ENCODE data around the gene PIK3R5.
"Not testable (repeated sequence)": the region's sequence is repeated elsewhere in the genome, so short reads cannot be mapped to it uniquely, and the experiment has no call there.

PIK3R5 gene

DNA sequence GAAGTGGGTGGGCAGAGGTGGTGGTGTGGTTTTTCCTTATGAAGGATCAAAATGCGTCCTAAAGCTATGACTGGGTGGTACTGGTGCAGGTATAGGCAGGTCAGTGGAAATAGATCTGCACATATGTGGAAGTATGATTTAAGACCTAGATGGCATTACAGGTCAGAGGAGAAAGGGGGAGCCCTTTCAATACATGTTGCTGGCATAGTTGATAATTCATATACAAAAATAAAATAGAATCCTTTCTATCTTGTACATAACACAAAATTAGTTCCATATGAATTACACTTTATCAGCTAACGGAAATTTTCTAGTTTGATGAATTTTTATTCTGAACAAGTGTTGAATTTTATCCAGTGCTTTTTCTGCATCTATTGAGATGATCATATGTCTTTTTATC, 20.8 kb upstream of the PIK3R5 start:
- DNase-seq (ENCODE audit: low spot score): no peak

DNA sequence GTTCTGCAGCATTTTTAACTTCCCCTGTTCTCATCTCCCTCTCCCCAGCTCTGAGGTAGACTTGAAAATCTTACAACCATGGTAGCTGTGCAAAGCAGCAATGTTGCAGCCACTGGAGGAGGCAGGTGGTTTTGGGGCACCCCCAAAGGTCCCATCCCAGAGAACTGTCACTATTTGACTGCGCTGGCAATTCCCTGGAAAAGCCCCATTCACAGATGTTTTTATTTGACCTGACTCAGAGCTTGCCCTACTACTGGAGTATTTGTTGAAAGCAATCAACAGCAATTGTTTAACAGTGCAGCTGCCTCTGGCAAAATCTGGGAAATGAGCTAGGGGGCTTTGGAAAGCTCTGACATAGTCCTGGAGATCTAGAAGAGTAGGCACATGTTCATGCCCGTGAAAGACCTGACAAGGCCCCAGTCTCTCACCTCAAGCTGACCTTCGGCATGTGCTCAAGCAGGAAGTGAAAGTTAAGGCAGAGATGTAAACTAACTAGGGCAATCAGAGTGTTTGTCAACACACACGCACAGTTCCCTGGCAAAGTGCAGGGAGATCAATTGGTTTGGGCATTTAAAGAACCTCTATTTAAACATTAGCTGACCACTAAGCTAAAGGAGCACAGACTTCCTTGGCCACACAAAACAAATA, 19.7 kb upstream of the PIK3R5 start:
- DNase-seq (ENCODE audit: low spot score): no peak

- DNase-seq (ENCODE audit: low spot score): not testable (repeated sequence)
Measured at GRCh38 chr17:8984225-8984624, 18.7 kb upstream of the PIK3R5 start.

GRCh38 chr17:8981443-8981842, 15.9 kb upstream of the PIK3R5 start:
- no peak for DNase-seq (ENCODE audit: low spot score)

DNA sequence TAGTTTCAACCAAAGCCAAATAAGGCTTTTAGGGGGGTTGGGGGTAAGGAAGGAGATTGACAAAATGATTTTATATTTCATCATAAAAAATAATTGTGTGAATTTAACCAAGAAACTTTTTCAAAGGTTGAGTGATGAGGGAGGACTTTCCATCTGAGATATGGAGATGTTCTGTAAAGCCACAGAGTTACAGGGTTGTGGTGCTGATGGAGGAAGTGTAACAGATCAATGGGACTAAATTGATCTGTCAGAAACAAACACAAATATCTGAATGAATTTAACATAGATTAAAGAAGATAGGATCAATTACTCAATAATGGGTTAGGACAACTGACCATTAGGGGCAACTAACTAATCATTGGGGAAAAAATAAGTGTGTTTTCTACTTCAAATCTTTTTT, 14.2 kb upstream of the PIK3R5 start:
- no peak for DNase-seq (ENCODE audit: low spot score)

DNA sequence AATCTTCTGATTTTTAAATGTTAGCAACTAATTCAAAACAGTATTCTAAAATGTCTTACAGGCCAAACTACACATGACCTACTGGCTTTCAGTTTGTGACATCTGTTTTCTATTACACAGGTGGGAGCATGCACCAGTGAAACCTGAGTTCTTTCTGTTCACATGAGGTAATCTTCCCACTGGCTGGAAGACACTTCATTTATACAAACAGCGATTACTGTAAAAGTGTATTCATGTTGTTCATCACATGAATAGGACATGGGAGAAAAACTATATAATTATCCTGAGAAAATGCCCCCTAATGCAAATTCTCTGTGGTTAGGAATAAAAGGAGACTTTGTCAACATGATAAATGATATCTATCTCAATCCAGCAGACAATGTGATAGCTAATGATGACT, 11.1 kb upstream of the PIK3R5 start:
- DNase-seq (ENCODE audit: low spot score): no peak

DNA sequence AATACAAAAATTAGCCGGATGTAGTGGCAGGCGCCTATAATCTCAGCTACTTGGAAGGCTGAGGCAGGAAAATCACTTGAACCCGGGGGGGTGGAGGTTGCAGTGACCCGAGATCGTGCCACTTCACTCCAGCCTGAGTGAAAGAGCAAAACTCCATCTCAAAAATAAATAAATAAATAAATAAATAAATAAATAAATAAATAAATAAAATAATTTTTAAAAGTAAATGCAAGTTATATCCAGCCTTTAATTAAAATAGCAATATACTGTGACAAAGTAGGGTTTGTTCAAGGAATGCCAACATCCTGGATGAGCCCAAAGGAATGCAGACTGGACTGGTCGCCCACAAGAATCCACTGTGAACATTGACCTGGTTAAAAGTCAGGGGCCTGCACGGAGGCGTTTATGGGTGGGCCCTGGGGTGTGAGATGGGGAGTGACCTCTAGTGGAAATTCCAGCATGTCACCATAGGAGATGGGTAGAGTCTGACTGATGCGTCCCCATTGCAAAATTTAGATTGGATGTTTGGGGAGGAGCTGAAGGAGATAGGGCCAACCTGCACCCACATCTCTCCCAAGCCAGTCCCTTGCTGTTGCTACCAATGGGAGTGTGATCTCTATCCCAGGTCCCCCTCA, 9.7 kb upstream of the PIK3R5 start:
- no peak for DNase-seq (ENCODE audit: low spot score)

- DNase-seq (ENCODE audit: low spot score): no peak
Measured at GRCh38 chr17:8969901-8970300, 4.4 kb upstream of the PIK3R5 start.

GRCh38 chr17:8968503-8968902, 3.0 kb upstream of the PIK3R5 start:
- no peak for DNase-seq (ENCODE audit: low spot score)

DNA sequence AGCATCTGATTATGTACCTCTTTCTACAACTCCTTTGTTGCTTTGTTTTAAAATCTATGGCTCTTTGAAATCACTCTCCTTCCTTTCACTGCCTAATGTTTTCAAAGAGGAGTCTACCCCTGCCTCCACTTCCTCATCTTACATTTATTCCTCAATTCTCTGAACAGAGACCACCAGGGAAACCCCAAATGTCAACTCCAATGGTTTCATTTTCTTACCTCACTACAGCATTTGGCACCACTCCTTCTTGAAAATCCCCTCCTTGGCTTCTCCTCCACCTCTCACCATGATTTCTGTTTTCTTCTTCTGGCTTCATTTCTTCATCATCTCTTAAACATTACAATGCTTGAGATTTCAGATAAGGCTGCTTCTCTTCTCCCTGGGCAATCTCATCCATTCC, 2.4 kb upstream of the PIK3R5 start:
- no peak for DNase-seq (ENCODE audit: low spot score)

- DNase-seq (ENCODE audit: low spot score): peak; percentile 64
Measured at GRCh38 chr17:8966926-8967325, 1.4 kb upstream of the PIK3R5 start.

GRCh38 chr17:8964801-8965393, 610 bp downstream of the PIK3R5 start:
- DNase-seq (ENCODE audit: low spot score): no peak

DNA sequence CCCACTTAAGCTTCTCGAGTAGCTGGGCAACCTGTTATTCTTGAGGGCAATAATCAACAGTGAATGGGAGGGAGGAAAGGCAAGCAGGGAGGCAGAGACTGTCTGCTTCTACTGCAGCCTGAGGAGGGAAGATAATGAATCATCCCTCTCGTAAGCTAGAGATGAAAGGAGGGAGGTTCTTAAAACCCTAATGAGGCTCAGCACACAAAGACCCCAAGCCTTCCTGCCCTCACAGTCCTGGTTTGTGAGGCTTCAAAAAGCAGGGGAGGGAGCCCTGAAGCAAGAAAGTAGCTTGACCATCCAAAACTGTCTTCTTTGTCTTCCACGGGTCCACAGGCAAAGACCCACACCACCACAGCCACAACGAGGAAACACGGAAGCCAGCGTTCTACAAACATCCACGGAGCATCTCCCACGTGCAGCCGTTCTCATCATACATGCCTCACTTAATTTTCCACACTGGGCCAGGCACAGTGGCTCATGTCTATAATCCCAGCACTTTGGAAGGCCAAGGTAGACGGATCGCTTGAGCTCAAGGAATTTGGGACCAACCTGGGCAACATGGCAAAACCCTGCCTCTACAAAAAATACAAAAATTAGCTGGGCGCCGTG, 1.8 kb downstream of the PIK3R5 start:
- DNase-seq (ENCODE audit: low spot score): no peak

DNA sequence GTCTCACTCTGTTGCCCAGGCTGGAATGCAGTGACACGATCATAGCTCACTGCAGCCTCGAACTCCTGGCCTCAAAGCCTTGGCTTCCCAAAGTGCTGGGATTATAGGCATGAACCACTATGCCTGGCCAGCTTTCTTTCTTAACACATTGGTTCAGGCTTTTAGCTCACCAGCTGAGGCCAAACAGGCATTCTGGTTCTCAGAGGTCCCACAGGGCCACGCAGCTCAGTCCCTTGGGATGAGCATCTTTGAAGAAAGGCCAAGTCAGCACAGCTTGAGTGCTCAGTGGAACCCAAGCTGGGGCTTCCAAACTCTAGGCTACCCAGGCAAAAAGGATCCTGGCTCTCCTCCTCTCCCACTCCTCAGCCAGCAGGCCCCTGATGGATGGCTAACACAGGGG, 2.5 kb downstream of the PIK3R5 start:
- DNase-seq (ENCODE audit: low spot score): no peak

- no peak for DNase-seq (ENCODE audit: low spot score)
Measured at GRCh38 chr17:8961829-8962228, 3.7 kb downstream of the PIK3R5 start.

- no peak for DNase-seq (ENCODE audit: low spot score)
Measured at GRCh38 chr17:8960325-8961140, 5.0 kb downstream of the PIK3R5 start.

DNA sequence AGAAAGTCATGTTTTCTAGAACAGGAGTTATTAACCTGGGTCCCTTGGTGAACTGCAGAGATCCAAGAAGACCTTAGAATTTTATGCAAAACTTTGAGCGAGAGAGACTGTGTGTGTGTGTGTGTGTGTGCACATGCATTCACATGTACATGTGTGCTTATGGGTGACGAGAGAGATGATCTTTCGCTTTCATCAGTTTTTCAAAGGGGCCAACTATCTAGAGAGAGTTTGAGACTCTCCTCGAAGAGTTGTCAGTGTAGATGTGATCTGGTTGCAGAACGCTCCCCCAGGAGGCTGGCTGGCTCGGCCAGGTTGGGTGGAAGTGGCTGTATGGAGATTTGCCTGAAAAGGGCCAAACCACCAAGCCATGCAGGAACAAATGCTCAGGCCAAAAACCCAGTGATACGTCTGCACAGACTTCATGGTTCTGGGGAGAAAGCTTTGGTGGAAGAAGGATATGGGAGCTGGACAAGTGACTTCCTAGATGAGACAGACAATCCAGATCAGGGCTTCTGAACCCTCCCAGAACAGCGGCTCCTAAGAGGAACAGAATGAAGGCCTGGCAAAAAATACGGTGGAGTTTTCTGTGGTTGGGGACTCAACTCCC, 6.1 kb downstream of the PIK3R5 start:
- no peak for DNase-seq (ENCODE audit: low spot score)

GRCh38 chr17:8957721-8958120, 7.8 kb downstream of the PIK3R5 start:
- no peak for DNase-seq (ENCODE audit: low spot score)

GRCh38 chr17:8956465-8956902, 9.0 kb downstream of the PIK3R5 start:
- DNase-seq (ENCODE audit: low spot score): no peak

DNA sequence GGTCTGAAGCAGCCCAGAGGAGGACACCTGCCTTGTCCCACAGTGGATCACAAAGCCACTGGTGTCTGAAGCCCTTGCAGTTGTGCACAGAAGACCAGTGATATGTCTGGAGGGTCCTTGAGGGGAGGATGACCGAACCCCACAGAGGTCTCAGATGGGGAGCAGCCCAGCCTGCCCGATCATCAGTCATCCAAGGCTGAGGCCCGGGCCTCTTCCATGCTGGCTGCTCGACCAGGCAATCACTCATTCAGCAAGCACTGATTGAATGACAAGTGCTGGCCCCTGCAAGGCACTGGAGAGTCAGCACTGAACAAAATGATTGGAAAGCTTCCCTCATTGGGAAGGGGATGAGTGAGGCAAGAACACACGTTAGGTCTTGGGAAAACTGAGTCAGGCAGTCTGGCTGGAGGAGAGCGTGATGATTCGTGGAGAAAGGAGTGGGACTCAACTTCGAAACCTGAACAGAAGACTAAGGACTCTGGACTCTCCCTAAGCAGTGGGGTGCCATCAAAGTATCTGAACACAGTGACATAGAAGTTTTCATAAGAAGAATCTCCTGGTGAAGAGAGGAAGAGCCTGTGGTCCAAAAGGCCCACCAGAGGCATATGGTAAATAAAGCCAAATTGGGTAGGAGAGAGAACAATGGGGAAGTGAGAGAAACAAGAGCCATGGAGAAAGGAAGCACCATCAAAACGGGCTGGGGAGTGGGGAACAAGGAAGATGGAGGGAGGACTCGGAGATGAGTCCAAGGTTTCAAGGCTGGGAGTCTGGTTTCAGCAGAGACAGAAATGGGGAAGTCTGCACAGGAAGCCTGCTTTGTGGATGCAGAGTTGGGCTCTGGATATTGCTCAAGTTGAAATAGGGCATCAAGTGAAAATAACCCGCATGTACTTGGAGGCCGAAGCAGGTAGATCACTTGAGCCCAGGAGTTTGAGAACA, 10.2 kb downstream of the PIK3R5 start:
- peak; percentile 72 for DNase-seq (ENCODE audit: low spot score)

- peak; percentile 71 for DNase-seq (ENCODE audit: low spot score)
Measured at GRCh38 chr17:8954339-8954738, 11.2 kb downstream of the PIK3R5 start.

Measured in Ammon's horn (tissue), 1 donor.